Effector memory CD8-positive, alpha-beta T cell (primary cell): ENCODE measurements around the gene FCRL3.

Experiments used
- ATAC-seq: fragments of 150-1000 bp; cut with Tn5 transposase; replicated peaks from 2 replicates; pipeline ENCODE4 v1.10.0; 2021; ENCODE audit warnings: mild to moderate bottlenecking, moderate library complexity
- DNase-seq, 3 experiments: peaks; one replicate each; pipeline ENCODE4 v3.0.0; 2021
- H3K27ac Mint-ChIP-seq, 2 donors: one replicate each; pipeline ENCODE4 v1.8.0; 2022; ENCODE audit warnings: mild to moderate bottlenecking in 2 of 2, mixed read lengths in 2 of 2, moderate library complexity in 2 of 2
- H3K27me3 Mint-ChIP-seq, 2 donors: one replicate each; pipeline ENCODE4 v1.8.0; 2022; ENCODE audit warnings: mixed read lengths in 2 of 2
- H3K36me3 Mint-ChIP-seq: one replicate; pipeline ENCODE4 v1.8.0; 2022; ENCODE audit warnings: mild to moderate bottlenecking, moderate library complexity, mixed read lengths; ENCODE audit not compliant: insufficient read depth
- H3K4me1 Mint-ChIP-seq, 2 donors: one replicate each; pipeline ENCODE4 v1.8.0; 2022; ENCODE audit warnings: low read depth in 2 of 2, mixed read lengths in 2 of 2
- H3K4me3 Mint-ChIP-seq, 2 donors: one replicate each; pipeline ENCODE4 v1.8.0; 2022; ENCODE audit warnings: mild to moderate bottlenecking in 2 of 2, mixed read lengths in 2 of 2, moderate library complexity in 2 of 2
- H3K9me3 Mint-ChIP-seq, 2 donors: one replicate each; pipeline ENCODE4 v1.8.0; 2022; ENCODE audit warnings: mixed read lengths in 2 of 2

The FCRL3 gene

DNA sequence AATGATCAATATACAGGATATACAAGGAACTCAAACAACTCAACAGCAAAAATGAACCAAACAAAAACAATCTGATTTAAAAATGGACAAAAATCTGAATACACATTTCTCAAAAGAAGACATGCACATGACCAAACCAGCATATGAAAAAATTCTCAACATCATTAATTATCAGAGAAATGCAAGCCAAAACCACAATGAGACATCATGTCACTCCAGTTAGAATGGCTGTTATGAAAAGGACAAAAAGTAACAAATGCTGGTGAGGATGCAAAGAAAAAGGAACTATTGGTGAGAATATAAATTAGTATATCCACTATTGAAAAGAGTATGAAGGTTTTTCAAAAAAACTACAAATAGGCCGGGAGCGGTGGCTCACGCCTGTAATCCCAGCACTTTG is 42.0 kb downstream of the FCRL3 start:
- Mint-ChIP-seq H3K27me3 (peaks cover 0 to 9% of the 10 kb centered on the region in 2 donors), H3K9me3 (no peaks in the 10 kb centered on the region), H3K4me1 (peaks cover 4 to 5% of the 10 kb centered on the region in 2 donors), H3K36me3 (no peaks in the 10 kb centered on the region), H3K4me3 (no peak overlapping the region), H3K27ac (no peak overlapping the region)
- DNase-seq (no peak), ATAC-seq (no peak)

DNA sequence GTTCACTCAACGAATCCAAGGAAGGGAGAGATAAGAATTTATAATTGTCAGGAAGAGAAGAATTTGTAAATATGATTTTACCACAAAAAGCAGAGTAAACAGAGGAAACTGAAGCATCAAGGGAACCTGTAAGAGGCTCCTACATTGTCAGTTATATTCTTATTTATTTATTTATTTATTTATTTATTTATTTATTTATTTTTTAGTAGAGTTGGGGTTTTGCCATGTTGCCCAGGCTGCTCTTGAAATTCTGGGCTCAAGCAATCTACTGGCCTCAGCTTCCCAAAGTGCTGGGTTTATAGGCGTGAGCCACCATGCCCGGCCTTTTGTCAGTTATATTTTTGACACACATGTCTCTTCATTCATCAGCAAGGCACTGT is 47.1 kb downstream of the FCRL3 start:
- no peak overlapping the region for H3K27ac Mint-ChIP-seq
- no peak for ATAC-seq
- peaks cover 6 to 15% of the 10 kb centered on the region in 2 donors for H3K27me3 Mint-ChIP-seq
- no peaks in the 10 kb centered on the region for H3K9me3 Mint-ChIP-seq
- peaks cover 4 to 7% of the 10 kb centered on the region in 2 donors for H3K4me1 Mint-ChIP-seq
- DNase-seq: no peak
- H3K4me3 Mint-ChIP-seq: no peak overlapping the region
- no peaks in the 10 kb centered on the region for H3K36me3 Mint-ChIP-seq

GRCh38 chr1:157652859-157653493 is 47.6 kb downstream of the FCRL3 start:
- Mint-ChIP-seq H3K27ac (no peak overlapping the region), H3K36me3 (no peaks in the 10 kb centered on the region), H3K4me3 (no peak overlapping the region), H3K9me3 (no peaks in the 10 kb centered on the region), H3K4me1 (peaks cover 4 to 7% of the 10 kb centered on the region in 2 donors), H3K27me3 (peaks cover 6 to 15% of the 10 kb centered on the region in 2 donors)
- DNase-seq: no peak
- ATAC-seq: peak; percentile 32

DNA sequence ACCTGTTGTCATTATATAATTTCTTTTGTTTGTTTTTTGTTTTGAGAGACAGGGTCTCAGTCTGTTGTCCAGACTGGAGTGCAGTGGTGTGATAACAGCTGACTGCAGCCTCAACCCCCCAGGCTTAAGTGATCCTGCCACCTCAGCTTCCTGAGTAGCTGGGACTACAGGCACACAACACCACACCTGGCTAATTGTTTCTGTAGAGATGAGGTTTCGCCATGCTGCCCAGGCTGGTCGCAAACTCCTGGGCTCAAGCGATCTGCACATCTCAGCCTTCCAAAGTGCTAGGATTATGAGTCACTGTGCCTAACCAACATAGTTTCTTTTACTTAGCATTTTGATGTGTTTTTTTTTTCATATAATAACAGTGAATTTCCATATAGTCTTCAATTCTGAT is 52.3 kb downstream of the FCRL3 start:
- Mint-ChIP-seq H3K27me3 (peaks cover 6 to 13% of the 10 kb centered on the region in 2 donors), H3K36me3 (no peaks in the 10 kb centered on the region), H3K27ac (no peak overlapping the region), H3K9me3 (no peaks in the 10 kb centered on the region), H3K4me1 (peaks cover 4 to 6% of the 10 kb centered on the region in 2 donors), H3K4me3 (no peak overlapping the region)
- no peak for DNase-seq
- no peak for ATAC-seq

DNA sequence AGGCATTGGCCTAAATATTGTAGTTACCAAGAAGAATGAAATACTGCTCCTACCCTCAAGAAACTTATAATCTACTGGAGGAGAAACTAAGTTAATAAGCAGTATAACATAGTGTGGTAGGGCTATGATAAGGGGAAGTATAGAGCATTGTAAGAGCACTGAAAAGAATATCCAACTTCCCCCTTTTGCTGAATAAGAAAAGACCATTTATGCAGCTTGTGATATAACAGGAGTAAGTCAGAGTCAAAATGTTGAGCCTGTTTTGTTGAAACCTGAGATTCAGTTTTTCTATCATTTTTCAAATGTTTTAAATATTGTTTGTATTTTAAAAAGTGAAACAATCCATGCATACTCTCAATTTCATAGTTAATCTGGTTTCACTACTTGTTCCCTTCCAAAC is 54.4 kb downstream of the FCRL3 start:
- H3K4me3 Mint-ChIP-seq: no peak overlapping the region
- DNase-seq: no peak
- peaks cover 6 to 7% of the 10 kb centered on the region in 2 donors for H3K27me3 Mint-ChIP-seq
- no peaks in the 10 kb centered on the region for H3K9me3 Mint-ChIP-seq
- no peaks in the 10 kb centered on the region for H3K36me3 Mint-ChIP-seq
- no peak overlapping the region for H3K27ac Mint-ChIP-seq
- ATAC-seq: no peak
- H3K4me1 Mint-ChIP-seq: no peaks in the 10 kb centered on the region

- ATAC-seq: no peak
- H3K4me3 Mint-ChIP-seq: no peak overlapping the region
- no peak overlapping the region for H3K27ac Mint-ChIP-seq
- no peak for DNase-seq
- no peaks in the 10 kb centered on the region for H3K9me3 Mint-ChIP-seq
- no peaks in the 10 kb centered on the region for H3K36me3 Mint-ChIP-seq
- H3K27me3 Mint-ChIP-seq: peaks cover 0 to 7% of the 10 kb centered on the region in 2 donors
- no peaks in the 10 kb centered on the region for H3K4me1 Mint-ChIP-seq
Observed at GRCh38 chr1:157641177-157641576, 59.4 kb downstream of the FCRL3 start.

DNA sequence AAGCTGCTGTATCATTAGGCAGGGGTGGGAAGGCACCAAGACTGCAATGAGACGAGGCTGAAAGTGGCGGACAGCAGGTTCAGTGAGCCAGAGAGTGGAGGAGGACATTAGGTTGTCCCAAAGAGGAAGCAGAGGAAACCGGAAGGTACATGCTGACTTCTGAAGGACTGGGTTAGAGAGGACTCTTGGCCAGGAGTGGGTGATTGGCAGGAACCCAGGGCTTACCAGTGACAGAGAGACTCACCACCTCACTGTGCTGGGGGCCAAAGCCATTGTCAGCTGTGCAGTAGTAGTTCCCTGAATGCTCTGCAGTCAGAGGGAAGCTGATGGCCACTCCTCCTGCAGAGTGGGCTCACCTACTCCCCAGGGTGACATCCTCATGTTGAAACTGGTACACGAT is 60.8 kb downstream of the FCRL3 start:
- Mint-ChIP-seq H3K27ac (no peak overlapping the region), H3K9me3 (no peaks in the 10 kb centered on the region)

DNA sequence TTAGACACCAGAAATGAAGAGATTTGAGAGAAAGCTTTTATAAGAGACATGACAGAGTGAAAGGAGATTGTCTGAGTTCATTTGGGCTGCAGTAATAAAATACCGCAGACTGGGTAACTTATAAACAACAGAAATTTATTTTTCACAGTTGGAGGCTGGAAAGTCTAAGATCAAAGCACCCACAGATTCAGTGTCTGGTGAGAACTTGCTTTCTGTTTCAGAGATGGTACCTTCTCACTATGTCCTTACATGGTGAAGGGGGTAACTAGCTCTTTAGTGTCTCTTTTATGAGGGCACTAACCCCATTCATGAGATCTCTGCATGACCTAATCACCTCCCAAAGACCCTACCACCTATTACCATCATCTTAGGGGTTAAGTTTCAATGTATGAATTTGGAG is 71.8 kb downstream of the FCRL3 start:
- Mint-ChIP-seq H3K36me3 (no peaks in the 10 kb centered on the region), H3K27ac (peak overlapping the region in 1 of 2 donors; percentile 38), H3K4me3 (peak overlapping the region in 1 of 2 donors; percentile 53), H3K4me1 (peaks cover 2 to 29% of the 10 kb centered on the region in 2 donors), H3K27me3 (peaks cover 18 to 38% of the 10 kb centered on the region in 2 donors), H3K9me3 (no peaks in the 10 kb centered on the region)
- ATAC-seq: peak; percentile 95
- peak in 1 of 3 experiments; percentile 13 for DNase-seq

More for the DNA sequence above, 60.8 kb downstream of the FCRL3 start:
- H3K4me3 Mint-ChIP-seq: no peak overlapping the region
- ATAC-seq: no peak
- peaks cover 0 to 7% of the 10 kb centered on the region in 2 donors for H3K27me3 Mint-ChIP-seq
- no peak for DNase-seq
- H3K4me1 Mint-ChIP-seq: no peaks in the 10 kb centered on the region
- no peaks in the 10 kb centered on the region for H3K36me3 Mint-ChIP-seq
